ENCODE results near the gene NCK2. TPM values are rescaled to one million over a fixed set of nuclear protein-coding genes. Genes with fewer than 3 reads are reported as not detected.

The NCK2 gene
- total and polyA plus RNA-seq, 2 experiments from 2014 or later, result 72.6 to 100 TPM

GRCh38 chr2:105747254-105747894 lies 2.7 kb downstream of the NCK2 start:
- H3K79me2 ChIP-seq, result peaks cover 73% of the 10 kb centered on the region
- peak overlapping the region; percentile 90 for H3K4me2 ChIP-seq
- no peaks in the 10 kb centered on the region for H3K9me3 ChIP-seq (ENCODE audit: low read depth)
- WGBS (ENCODE audit: low lambda C conversion rate, missing lambda C conversion rate), result 86% methylated on average over 13 of the region's 13 CpGs
- H3K4me1 ChIP-seq (ENCODE audit: insufficient read depth), result peaks cover 28% of the 10 kb centered on the region
- no peaks in the 10 kb centered on the region for H3K36me3 ChIP-seq (replicated peaks; ENCODE audit: insufficient read depth, low read depth)
- H3K4me3 ChIP-seq, result no peak overlapping the region
- no peak for DNase-seq (ENCODE audit: low spot score)
- TF ChIP-seq EZH2 (IDR thresholded peaks at IDR 0.05; ENCODE audit: borderline replicate concordance) (no peak), EZH2phosphoT487 (IDR thresholded peaks at IDR 0.05; ENCODE audit: low read depth, severe bottlenecking, unreplicated experiment) (no peak), CTCF (IDR thresholded peaks at IDR 0.05; ENCODE audit: poor library complexity) (no peak)
- no peaks in the 10 kb centered on the region for H3K27me3 ChIP-seq
- H4K20me1 ChIP-seq (ENCODE audit: insufficient read depth, poor library complexity, severe bottlenecking), result peaks cover 57% of the 10 kb centered on the region
- H2AFZ ChIP-seq, result no peak overlapping the region
- no peaks in the 10 kb centered on the region for H3K9me2 ChIP-seq (replicated peaks; ENCODE audit: insufficient read depth)
- H3K27ac ChIP-seq, result peak overlapping the region; percentile 96

- Histone ChIP-seq H3K4me1 (ENCODE audit: insufficient read depth) (peaks cover 28% of the 10 kb centered on the region), H3K27me3 (no peaks in the 10 kb centered on the region), H4K20me1 (ENCODE audit: insufficient read depth, poor library complexity, severe bottlenecking) (peaks cover 57% of the 10 kb centered on the region), H2AFZ (no peak overlapping the region), H3K4me2 (peak overlapping the region; percentile 90), H3K36me3 (replicated peaks; ENCODE audit: insufficient read depth, low read depth) (no peaks in the 10 kb centered on the region), H3K79me2 (peaks cover 80% of the 10 kb centered on the region), H3K9me2 (replicated peaks; ENCODE audit: insufficient read depth) (no peaks in the 10 kb centered on the region), H3K4me3 (no peak overlapping the region), H3K9me3 (ENCODE audit: low read depth) (no peaks in the 10 kb centered on the region), H3K27ac (peak overlapping the region; percentile 96)
- no peak for DNase-seq (ENCODE audit: low spot score)
- TF ChIP-seq CTCF (IDR thresholded peaks at IDR 0.05; ENCODE audit: poor library complexity), result no peak
- TF ChIP-seq EZH2 (IDR thresholded peaks at IDR 0.05; ENCODE audit: borderline replicate concordance), result no peak
- no peak for TF ChIP-seq EZH2phosphoT487 (IDR thresholded peaks at IDR 0.05; ENCODE audit: low read depth, severe bottlenecking, unreplicated experiment)
- 73% methylated on average over 4 of the region's 4 CpGs for WGBS (ENCODE audit: low lambda C conversion rate, missing lambda C conversion rate)
These were observed 3.3 kb downstream of the NCK2 start for GRCh38 chr2:105747991-105748390.

- H3K9me2 ChIP-seq (replicated peaks; ENCODE audit: insufficient read depth), result no peaks in the 10 kb centered on the region
- no peaks in the 10 kb centered on the region for H3K27me3 ChIP-seq
- no peak for TF ChIP-seq CTCF (IDR thresholded peaks at IDR 0.05; ENCODE audit: poor library complexity)
- H3K4me3 ChIP-seq, result no peak overlapping the region
- WGBS (ENCODE audit: low lambda C conversion rate, missing lambda C conversion rate), result 91% methylated on average over 1 of the region's 1 CpG
- peak overlapping the region; percentile 90 for H3K4me2 ChIP-seq
- peaks cover 85% of the 10 kb centered on the region for H3K79me2 ChIP-seq
- H2AFZ ChIP-seq, result no peak overlapping the region
- H3K27ac ChIP-seq, result no peak overlapping the region
- H3K9me3 ChIP-seq (ENCODE audit: low read depth), result no peaks in the 10 kb centered on the region
- no peak for DNase-seq (ENCODE audit: low spot score)
- no peaks in the 10 kb centered on the region for H3K36me3 ChIP-seq (replicated peaks; ENCODE audit: insufficient read depth, low read depth)
- H3K4me1 ChIP-seq (ENCODE audit: insufficient read depth), result peaks cover 28% of the 10 kb centered on the region
- peaks cover 58% of the 10 kb centered on the region for H4K20me1 ChIP-seq (ENCODE audit: insufficient read depth, poor library complexity, severe bottlenecking)
These were observed 3.9 kb downstream of the NCK2 start for GRCh38 chr2:105748566-105748965.
